Measurements from ENCODE around the gene CASP7.

Gene CASP7

GRCh38 chr10:113643183-113643582 is 36.5 kb upstream of the CASP7 start:
- no peak for TF ChIP-seq MYC (IDR thresholded peaks at IDR 0.05; ENCODE audit: low read depth, low read length)
- no peak for TF ChIP-seq CTCF (IDR thresholded peaks at IDR 0.05; ENCODE audit: low read depth, low read length)
- TF ChIP-seq POLR2A (IDR thresholded peaks at IDR 0.05; ENCODE audit: extremely low read depth, insufficient read length) = no peak
- no peak for TF ChIP-seq MAX (IDR thresholded peaks at IDR 0.05; ENCODE audit: low read depth, low read length)
- no peak overlapping the region for H3K4me3 ChIP-seq (ENCODE audit: low read depth, low read length)
- no peak for DNase-seq (ENCODE audit: low read depth)

- H3K4me3 ChIP-seq (ENCODE audit: low read depth, low read length) = no peak overlapping the region
These were observed 35.3 kb upstream of the CASP7 start for GRCh38 chr10:113644185-113645120.

GRCh38 chr10:113646336-113647201 is 33.1 kb upstream of the CASP7 start:
- TF ChIP-seq CTCF (IDR thresholded peaks at IDR 0.05; ENCODE audit: low read depth, low read length) (no peak), MAX (IDR thresholded peaks at IDR 0.05; ENCODE audit: low read depth, low read length) (no peak), MYC (IDR thresholded peaks at IDR 0.05; ENCODE audit: low read depth, low read length) (no peak), POLR2A (IDR thresholded peaks at IDR 0.05; ENCODE audit: extremely low read depth, insufficient read length) (no peak)
- DNase-seq (ENCODE audit: low read depth) = no peak
- H3K4me3 ChIP-seq (ENCODE audit: low read depth, low read length) = no peak overlapping the region

More at GRCh38 chr10:113644185-113645120, 35.3 kb upstream of the CASP7 start:
- TF ChIP-seq MAX (IDR thresholded peaks at IDR 0.05; ENCODE audit: low read depth, low read length) (no peak), POLR2A (IDR thresholded peaks at IDR 0.05; ENCODE audit: extremely low read depth, insufficient read length) (no peak), MYC (IDR thresholded peaks at IDR 0.05; ENCODE audit: low read depth, low read length) (no peak), CTCF (IDR thresholded peaks at IDR 0.05; ENCODE audit: low read depth, low read length) (no peak)
- DNase-seq (ENCODE audit: low read depth) = no peak

GRCh38 chr10:113647812-113648211 is 31.9 kb upstream of the CASP7 start:
- no peak overlapping the region for H3K4me3 ChIP-seq (ENCODE audit: low read depth, low read length)
- no peak for DNase-seq (ENCODE audit: low read depth)
- no peak for TF ChIP-seq CTCF (IDR thresholded peaks at IDR 0.05; ENCODE audit: low read depth, low read length)
- no peak for TF ChIP-seq MYC (IDR thresholded peaks at IDR 0.05; ENCODE audit: low read depth, low read length)
- no peak for TF ChIP-seq POLR2A (IDR thresholded peaks at IDR 0.05; ENCODE audit: extremely low read depth, insufficient read length)
- TF ChIP-seq MAX (IDR thresholded peaks at IDR 0.05; ENCODE audit: low read depth, low read length) = no peak

- TF ChIP-seq CTCF (IDR thresholded peaks at IDR 0.05; ENCODE audit: low read depth, low read length) (no peak), POLR2A (IDR thresholded peaks at IDR 0.05; ENCODE audit: extremely low read depth, insufficient read length) (no peak), MAX (IDR thresholded peaks at IDR 0.05; ENCODE audit: low read depth, low read length) (no peak), MYC (IDR thresholded peaks at IDR 0.05; ENCODE audit: low read depth, low read length) (no peak)
- DNase-seq (ENCODE audit: low read depth) = no peak
- H3K4me3 ChIP-seq (ENCODE audit: low read depth, low read length) = no peak overlapping the region
These were observed 31.2 kb upstream of the CASP7 start for GRCh38 chr10:113648478-113648877.

Measured in NB4 (cell line).